Putamen (tissue), 1 donor: Measurements from ENCODE around the gene PIP5K1C.
"Not testable (repeated sequence)": the region's sequence is repeated elsewhere in the genome, so short reads cannot be mapped to it uniquely, and the experiment has no call there.

ENCODE experiments used
- DNase-seq: peaks from one replicate; pipeline ENCODE4 v3.0.0-alpha.2; 2016; ENCODE audit warnings: low spot score

The PIP5K1C gene

DNA sequence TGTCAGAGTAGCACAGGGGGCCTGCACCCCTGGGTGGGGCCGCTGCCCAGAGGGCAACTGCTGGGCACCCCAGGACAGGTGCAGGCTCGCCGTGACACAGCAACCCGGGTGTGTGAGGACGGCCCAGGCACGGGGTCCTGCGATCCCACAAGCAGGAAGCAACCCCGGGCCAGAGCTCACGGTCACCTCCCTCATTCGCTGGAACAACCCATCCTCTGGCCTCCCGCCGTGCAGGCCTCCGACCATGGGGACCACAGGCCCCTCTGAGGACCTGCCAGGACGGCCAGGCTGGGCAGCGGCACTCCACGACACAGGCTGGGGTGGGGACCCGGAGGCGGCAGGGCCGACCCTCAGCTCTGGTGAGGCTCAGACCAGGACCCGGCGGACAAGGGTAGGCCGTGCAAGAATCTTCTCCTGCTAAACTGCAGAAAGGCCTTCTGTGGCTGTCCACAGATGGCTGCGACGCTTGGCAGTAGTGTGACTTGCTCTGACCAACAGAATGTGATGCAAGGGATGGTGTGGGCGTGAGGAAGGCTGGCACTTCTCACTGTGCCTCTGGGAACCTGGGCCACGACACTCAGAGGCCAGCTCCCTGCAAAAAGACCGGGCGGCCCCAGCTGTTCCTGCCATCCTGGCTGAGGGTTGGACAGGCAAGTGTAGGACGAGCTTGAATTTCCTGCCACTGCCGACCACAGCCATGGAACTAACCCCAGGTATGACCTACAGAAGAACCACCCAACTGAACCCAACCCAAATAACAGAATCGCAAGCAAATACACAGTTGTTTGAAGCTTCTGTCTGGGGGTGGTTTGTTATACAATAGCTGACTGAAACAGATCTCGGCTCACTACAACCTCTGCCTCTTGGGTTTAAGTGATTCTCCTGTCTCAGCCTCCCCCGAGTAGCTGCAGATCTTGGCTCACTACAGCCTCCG lies 26.5 kb downstream of the PIP5K1C start:
- no peak for DNase-seq

GRCh38 chr19:3672993-3673392 lies 27.3 kb downstream of the PIP5K1C start:
- no peak for DNase-seq

DNA sequence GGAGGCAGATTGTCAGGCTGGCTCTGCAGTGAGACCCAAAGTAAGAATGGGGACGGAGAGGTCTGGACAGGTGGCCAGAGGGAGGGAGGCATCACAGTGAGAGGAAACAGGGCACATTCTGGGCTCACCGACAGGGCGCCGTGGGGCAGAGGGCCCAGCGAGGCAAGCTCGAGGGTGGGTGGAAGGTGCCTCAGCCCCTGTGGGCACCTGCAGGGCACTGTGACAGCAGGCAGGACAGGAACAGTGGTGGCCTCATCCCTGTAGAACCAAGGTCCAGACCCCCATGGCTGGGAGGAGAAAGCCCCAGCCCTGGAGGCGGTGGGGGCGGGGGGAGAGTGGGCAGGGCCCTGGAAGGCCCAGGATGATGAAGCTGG lies 27.7 kb downstream of the PIP5K1C start:
- no peak for DNase-seq

GRCh38 chr19:3671680-3672574 lies 28.3 kb downstream of the PIP5K1C start:
- DNase-seq: no peak

- DNase-seq: no peak
Measured at GRCh38 chr19:3670796-3671679, 29.2 kb downstream of the PIP5K1C start.

DNA sequence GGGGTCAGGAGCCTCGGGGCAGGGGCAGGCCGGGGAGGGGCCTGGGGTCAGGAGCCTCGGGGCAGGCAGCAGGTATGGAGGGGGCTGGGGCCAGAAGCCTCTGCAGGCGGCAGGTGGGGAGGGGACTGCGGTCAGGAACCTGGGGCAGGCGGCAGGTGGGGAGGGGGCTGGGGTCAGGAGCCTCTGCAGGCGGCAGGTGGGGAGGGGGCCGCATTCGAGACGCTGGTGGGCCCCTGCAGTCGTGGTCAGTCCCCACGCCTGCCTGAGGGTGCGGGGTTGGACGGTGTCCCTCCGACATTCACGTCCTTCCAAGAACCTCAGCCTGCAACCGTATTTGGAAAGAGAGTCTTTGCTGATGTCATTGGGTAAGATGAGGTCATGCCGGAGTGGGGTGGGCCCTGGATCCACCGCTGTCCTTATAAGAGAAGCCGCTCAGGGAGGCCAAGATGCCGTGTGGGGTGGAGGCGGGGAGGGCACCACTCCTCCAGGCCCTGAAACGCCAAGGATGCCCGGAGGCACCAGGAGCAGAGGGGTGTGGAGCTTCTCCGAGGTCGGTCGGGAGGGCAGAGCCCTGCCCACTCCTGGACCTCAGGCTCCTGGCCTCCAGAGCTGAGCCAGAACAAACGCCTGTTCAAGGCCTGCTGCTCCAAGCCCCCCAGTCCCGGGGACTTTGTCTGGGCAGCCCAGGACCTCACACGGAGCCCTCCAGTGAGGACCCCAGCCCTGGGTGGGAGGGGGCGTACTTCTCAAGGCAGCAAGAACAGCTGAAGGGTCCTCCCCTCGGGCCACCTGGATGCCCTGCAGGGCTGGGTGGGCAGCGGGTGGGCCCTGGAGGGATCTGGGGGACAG lies 30.1 kb downstream of the PIP5K1C start:
- no peak for DNase-seq

DNA sequence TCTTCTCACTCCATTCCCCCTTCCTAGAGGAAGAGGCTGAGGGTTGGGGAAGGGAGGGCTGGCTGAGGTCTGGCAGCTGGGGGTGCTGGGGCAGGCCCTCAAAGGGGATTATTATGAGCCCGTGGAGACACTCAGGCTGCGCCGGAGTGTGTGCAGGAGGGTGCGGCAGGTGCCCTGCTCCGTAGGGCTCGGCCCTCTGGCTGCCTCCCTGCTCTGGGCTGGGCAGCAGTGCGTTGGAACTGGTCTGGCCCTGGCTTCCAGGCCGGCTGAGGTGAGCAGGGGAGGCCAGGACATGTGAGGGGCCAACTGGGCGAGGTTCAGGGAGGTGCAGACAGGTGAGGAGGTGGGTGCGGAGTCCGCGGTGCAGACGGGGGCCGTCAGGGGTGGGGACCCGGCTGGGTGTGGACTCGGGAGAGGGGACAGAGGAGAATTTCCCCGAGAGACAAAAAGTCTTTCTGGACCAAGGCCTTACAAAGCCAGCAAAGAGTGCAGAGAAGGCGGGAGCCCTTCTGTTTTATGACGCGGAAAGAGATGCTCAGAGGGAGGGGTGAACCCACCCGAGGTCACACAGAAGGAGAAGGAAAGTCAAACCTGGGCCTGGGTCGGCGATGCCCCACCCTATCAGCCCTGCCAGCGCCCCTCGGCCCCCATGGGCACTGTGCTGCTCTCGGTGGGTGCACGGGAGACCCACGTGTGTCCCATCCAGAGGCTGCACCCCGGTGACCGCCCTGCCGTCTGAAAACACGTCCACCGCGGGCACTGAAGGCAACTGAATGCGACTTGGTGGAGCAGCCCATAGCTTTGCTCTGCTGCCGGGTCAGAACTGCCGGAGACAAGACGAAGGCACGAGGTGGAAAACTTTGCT lies 31.0 kb downstream of the PIP5K1C start:
- no peak for DNase-seq

DNA sequence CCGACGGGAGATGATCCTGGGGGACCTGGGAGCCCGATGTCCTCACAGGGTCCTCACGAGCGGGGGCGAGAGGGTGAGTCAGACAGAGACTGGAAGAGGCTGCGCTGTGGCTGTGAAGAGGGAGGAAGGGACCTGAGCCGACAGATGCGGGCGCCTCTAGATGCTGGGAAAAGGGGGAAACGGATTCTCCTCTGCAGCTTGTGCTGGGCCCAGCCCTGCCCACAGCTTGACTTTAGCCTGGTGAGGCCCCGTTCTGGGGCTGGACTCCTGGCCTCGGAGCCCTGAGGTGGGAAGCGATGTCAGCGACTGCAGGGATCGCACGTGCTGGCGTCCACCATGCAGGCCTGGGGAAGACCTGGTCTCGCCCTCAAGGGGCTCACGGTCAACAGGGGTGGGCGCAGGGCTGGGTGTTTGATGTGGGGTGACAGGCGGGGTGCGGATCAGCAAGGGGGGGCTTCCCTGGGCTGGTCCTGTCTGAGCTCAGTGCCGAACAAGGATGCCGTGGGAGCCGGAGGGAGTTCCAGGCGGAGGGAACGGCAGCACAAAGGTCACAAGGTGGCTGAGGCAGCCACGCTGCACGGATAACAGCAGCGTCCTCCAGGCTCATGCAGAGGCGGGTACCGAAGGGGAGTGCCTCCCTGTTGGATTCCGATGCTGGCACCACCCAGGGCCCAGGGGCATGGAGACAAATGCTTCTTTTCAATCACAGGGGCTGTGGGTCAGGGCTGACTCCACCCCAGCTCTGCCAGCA lies 31.8 kb downstream of the PIP5K1C start:
- DNase-seq: no peak

DNA sequence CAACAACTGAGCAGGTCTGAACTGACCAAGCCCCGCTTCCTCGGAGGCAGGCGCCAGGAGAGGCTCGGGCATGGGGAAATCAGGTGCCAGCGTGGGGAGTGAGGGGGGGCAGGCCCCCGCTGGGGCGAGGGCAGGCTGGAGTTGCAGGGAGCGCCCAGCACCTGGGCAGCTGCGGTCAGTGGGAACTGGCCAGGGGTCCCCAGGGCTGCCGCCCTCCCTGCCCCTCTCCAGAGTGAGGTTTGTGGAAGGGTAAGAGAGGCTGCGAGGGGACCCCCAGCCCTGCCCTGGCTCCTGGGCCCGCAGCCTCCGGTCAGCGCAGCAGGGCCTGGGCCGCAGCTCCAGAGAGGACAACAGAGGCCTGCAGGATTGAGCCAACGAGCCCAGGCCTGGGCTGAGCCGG lies 32.5 kb downstream of the PIP5K1C start:
- DNase-seq: no peak

DNA sequence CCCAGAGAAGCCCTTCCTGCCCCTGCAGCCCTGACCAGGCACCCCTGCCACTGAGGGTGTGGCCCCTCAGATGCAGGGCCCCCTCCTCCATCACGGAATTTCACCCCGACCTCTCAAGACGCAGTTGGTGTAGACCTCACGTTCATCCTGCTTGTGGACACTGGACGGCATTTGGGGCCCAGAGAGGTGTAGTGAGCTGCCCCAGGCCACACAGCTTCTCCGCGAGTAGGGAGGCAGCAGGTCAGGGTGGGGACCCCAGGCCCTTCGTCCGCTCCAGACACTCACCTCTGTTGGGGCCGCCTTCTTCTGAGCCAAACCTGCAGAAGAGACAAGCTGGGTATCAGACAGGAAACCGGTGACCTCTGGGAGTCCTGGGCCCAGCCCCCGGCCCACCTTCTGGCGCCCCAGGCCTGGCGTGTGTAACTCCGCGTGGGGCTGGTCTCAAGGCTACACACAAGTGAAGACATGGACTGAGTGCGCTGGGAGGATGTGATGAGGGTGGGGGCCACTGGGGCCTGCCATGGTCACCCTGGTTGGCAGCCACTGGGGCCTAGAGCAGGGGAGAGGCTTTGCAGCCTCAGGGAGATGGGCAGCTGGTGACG lies 33.1 kb downstream of the PIP5K1C start:
- no peak for DNase-seq

GRCh38 chr19:3666545-3666856 lies 33.8 kb downstream of the PIP5K1C start:
- DNase-seq: not testable (repeated sequence)

GRCh38 chr19:3665681-3666544 lies 34.4 kb downstream of the PIP5K1C start:
- DNase-seq: no peak

GRCh38 chr19:3664879-3665642 lies 35.2 kb downstream of the PIP5K1C start:
- no peak for DNase-seq

DNA sequence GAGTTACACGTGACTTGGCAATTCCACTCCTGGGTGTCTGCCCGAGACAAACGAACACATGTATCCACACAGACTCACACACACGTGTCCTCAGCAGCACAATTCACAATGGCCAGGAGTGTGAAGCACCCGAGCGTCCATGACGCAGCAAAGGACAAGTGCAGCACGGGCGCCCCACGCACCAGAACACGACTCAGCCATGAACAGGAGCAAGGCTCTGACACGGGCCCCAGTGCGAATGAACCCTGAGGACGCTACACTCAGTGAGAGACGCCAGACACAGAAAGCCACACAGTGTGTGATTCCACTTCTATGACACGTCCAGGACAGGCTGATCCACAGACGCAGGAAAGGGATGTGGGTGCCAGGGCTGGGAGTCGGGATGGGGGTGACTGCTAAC lies 36.4 kb downstream of the PIP5K1C start:
- DNase-seq: no peak

DNA sequence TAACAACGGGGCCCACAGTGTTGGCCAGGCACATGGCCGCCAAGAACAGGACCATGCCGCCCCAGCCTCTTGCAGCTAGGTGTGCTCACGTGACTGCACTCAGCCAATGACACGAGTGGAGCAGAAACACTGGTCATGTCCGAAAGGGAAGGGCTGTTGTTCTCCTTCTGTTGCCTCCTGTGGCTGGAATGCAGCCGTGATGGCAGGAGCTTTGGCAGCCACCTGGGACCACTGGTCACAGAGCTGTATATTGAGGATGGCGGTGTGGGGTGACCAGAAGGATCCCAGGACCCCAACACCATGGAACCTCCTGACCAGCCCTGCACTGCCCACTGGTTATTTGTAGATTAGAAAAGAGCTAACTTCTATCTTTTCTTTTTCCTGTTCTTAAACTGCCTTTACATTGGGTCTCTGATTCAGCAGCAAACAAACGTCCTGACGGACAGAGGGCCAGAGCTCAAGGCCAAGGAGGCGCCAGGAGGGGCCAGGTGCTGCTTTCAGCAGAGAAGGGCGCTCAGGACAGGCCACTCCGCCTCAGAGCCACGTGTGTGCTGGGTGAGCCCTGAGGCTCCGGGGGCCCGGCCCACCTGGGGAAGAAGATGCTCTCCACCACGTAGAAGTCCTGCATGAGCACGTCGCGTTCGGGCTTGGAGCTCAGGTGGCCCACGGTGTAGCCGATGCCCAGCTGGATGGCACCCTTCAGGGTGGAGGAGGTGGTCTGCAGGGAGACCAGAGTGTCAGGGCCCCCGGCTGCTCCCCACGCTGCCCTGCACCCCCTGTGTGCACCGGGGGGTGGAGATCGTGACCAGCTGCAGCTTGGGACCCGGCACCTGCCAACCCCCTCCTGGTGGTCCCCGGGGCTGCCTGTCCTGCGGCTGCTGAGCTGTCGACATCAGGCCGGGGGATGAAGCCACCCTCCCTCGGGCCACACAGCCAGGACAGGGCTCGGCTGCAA lies 38.7 kb downstream of the PIP5K1C start:
- no peak for DNase-seq
